H1 (cell line): Measurements from ENCODE around the gene MRAP. TPM values are rescaled to one million over a fixed set of nuclear protein-coding genes. Genes with fewer than 3 reads are reported as not detected.

ENCODE experiments used
- CTCF ChIA-PET: fragments of 300-600 bp; sonication (Branson Sonifier 250); formaldehyde crosslinking; loops from one replicate; lab custom pipeline; 2021; ENCODE audit not compliant: partially characterized antibody; lab: Charles Lee
- POLR2A ChIA-PET: fragments of 300-600 bp; sonication (Branson Sonifier 250); formaldehyde crosslinking; loops from one replicate; lab custom pipeline; 2021; ENCODE audit warnings: inconsistent platforms; ENCODE audit not compliant: partially characterized antibody; lab: Charles Lee
- DNase-seq, 2 experiments: peaks; one replicate each; pipeline versions ENCODE4 v3.0.0 to v3.0.0-alpha.2; 2010 to 2022; ENCODE audit warnings: low spot score in 2 of 2, low read depth in 1 of 2, mixed read lengths in 1 of 2
- FAIRE-seq: peaks from 2 replicates; lab custom pipeline; 2011; peaks lifted over from hg19 to GRCh38; lab: Jason Lieb, UNC
- H2AFZ ChIP-seq: 2 replicates; pipeline ENCODE4 v1.8.1; 2012; ENCODE audit warnings: low read length, inconsistent platforms
- H2AK5ac ChIP-seq: 2 replicates; pipeline ENCODE4 v1.6.1; 2013; ENCODE audit warnings: low read depth, low read length
- H2BK120ac ChIP-seq: replicated peaks from 2 replicates; pipeline ENCODE3; 2013; ENCODE audit warnings: low read depth, low read length, inconsistent platforms
- H2BK12ac ChIP-seq: 2 replicates; pipeline ENCODE4 v1.6.1; 2013; ENCODE audit warnings: low read depth, low read length
- H2BK15ac ChIP-seq: 2 replicates; pipeline ENCODE4 v1.6.1; 2013; ENCODE audit warnings: low read length
- H2BK20ac ChIP-seq: 2 replicates; pipeline ENCODE4 v1.6.1; 2013; ENCODE audit warnings: low read length
- H2BK5ac ChIP-seq: 2 replicates; pipeline ENCODE4 v1.6.1; 2013; ENCODE audit warnings: low read depth, low read length
- H3K14ac ChIP-seq: 2 replicates; pipeline ENCODE4 v1.6.1; 2013; ENCODE audit warnings: inconsistent platforms; ENCODE audit not compliant: insufficient read length
- H3K18ac ChIP-seq: 2 replicates; pipeline ENCODE4 v1.6.1; 2013; ENCODE audit warnings: low read length; ENCODE audit errors: extremely low read depth
- H3K23ac ChIP-seq: 2 replicates; pipeline ENCODE4 v1.6.1; 2013; ENCODE audit warnings: inconsistent platforms; ENCODE audit not compliant: insufficient read length
- H3K23me2 ChIP-seq: 2 replicates; pipeline ENCODE4 v1.6.1; 2013; ENCODE audit warnings: low read depth, low read length
- H3K27ac ChIP-seq: 2 replicates; pipeline ENCODE4 v1.6.1; 2011; ENCODE audit warnings: low read depth, low read length, inconsistent platforms
- H3K27me3 ChIP-seq, 4 experiments: replicated peaks in 1 of 4; 1 replicate in 1 of 4; 2 replicates in 3 of 4; pipeline versions ENCODE4 v1.6.1 to v1.8.1; 2011 to 2013; ENCODE audit warnings: low read length in 3 of 4, mild to moderate bottlenecking in 3 of 4, inconsistent platforms in 2 of 4, mixed read lengths in 2 of 4, moderate library complexity in 1 of 4; ENCODE audit not compliant: control insufficient read depth in 3 of 4, insufficient read depth in 3 of 4; ENCODE audit errors: extremely low read depth in 1 of 4
- H3K36me3 ChIP-seq, 4 experiments: 2 replicates each; pipeline versions ENCODE4 v1.6.1 to v1.8.1; 2011 to 2013; ENCODE audit warnings: mild to moderate bottlenecking in 4 of 4, low read length in 3 of 4, moderate library complexity in 2 of 4, control low read depth in 1 of 4, inconsistent platforms in 1 of 4; ENCODE audit not compliant: insufficient read depth in 4 of 4, control insufficient read depth in 2 of 4
- H3K4ac ChIP-seq: replicated peaks from 2 replicates; pipeline ENCODE3; 2013; ENCODE audit warnings: low read length, low read depth, mixed read lengths, inconsistent platforms; ENCODE audit not compliant: insufficient read length
- H3K4me1 ChIP-seq, 4 experiments: replicated peaks in 1 of 4; 1 replicate in 1 of 4; 2 replicates in 3 of 4; pipeline versions ENCODE4 v1.6.1 to v1.8.1; 2011 to 2013; ENCODE audit warnings: low read length in 3 of 4, inconsistent platforms in 2 of 4, mixed read lengths in 1 of 4; ENCODE audit not compliant: insufficient read depth in 4 of 4, control insufficient read depth in 3 of 4
- H3K4me2 ChIP-seq, 2 experiments: 2 replicates each; pipeline versions ENCODE4 v1.6.1 to v1.8.1; 2011 to 2013; ENCODE audit warnings: low read depth in 2 of 2, low read length in 2 of 2, control low read depth in 1 of 2, inconsistent platforms in 1 of 2, mild to moderate bottlenecking in 1 of 2; ENCODE audit not compliant: insufficient read depth in 1 of 2
- H3K4me3 ChIP-seq, 4 experiments: fragments of 200-600, 300-600 bp in 1 of 4; sonication (generic), shearing (Covaris generic), sonication (Bioruptor Twin) in 1 of 4; 2 replicates each; pipeline versions ENCODE4 v1.5.1 to v1.8.1; 2011 to 2016; ENCODE audit warnings: low read length in 4 of 4, low read depth in 3 of 4, control low read depth in 2 of 4, inconsistent platforms in 2 of 4, mild to moderate bottlenecking in 2 of 4, mixed read lengths in 1 of 4, moderate library complexity in 1 of 4; ENCODE audit not compliant: insufficient read depth in 2 of 4; ENCODE audit errors: extremely low read depth in 1 of 4
- H3K56ac ChIP-seq: replicated peaks from 2 replicates; pipeline ENCODE3; 2013; ENCODE audit warnings: low read depth, mild to moderate bottlenecking, mixed read lengths, low read length, inconsistent platforms; ENCODE audit not compliant: insufficient read length
- H3K79me1 ChIP-seq: 2 replicates; pipeline ENCODE4 v1.6.1; 2013; ENCODE audit warnings: low read depth, low read length, control low read depth
- H3K79me2 ChIP-seq, 2 experiments: 2 replicates each; pipeline versions ENCODE4 v1.6.1 to v1.8.1; 2012 to 2013; ENCODE audit warnings: low read length in 2 of 2, mild to moderate bottlenecking in 2 of 2, inconsistent platforms in 1 of 2; ENCODE audit not compliant: insufficient read depth in 2 of 2, control insufficient read depth in 1 of 2
- H3K9ac ChIP-seq, 4 experiments: replicated peaks in 1 of 4; 1 replicate in 1 of 4; 2 replicates in 3 of 4; pipeline versions ENCODE4 v1.6.1 to v1.8.1; 2011 to 2013; ENCODE audit warnings: low read depth in 3 of 4, low read length in 3 of 4, control low read depth in 2 of 4, mild to moderate bottlenecking in 2 of 4, moderate library complexity in 2 of 4, inconsistent platforms in 1 of 4; ENCODE audit errors: extremely low read depth in 1 of 4
- H3K9me3 ChIP-seq, 2 experiments: 2 replicates each; pipeline versions ENCODE4 v1.6.1 to v1.8.1; 2012 to 2013; ENCODE audit warnings: mild to moderate bottlenecking in 2 of 2, moderate library complexity in 2 of 2, control low read depth in 1 of 2, inconsistent platforms in 1 of 2, low read depth in 1 of 2, low read length in 1 of 2, mixed read lengths in 1 of 2; ENCODE audit not compliant: insufficient read depth in 2 of 2
- H4K20me1 ChIP-seq, 2 experiments: replicated peaks in 1 of 2; 2 replicates each; pipeline versions ENCODE3 to v1.8.1; 2011 to 2013; ENCODE audit warnings: inconsistent platforms in 2 of 2, low read length in 2 of 2, mild to moderate bottlenecking in 1 of 2; ENCODE audit not compliant: insufficient read depth in 2 of 2, control insufficient read depth in 1 of 2
- H4K5ac ChIP-seq: 2 replicates; pipeline ENCODE4 v1.6.1; 2013; ENCODE audit warnings: low read length, low read depth, mixed read lengths, inconsistent platforms; ENCODE audit not compliant: insufficient read length
- H4K8ac ChIP-seq: 2 replicates; pipeline ENCODE4 v1.8.0; 2013; ENCODE audit warnings: mild to moderate bottlenecking, moderate library complexity, low read length, inconsistent platforms; ENCODE audit not compliant: insufficient read depth; ENCODE audit errors: extremely low read depth
- H4K91ac ChIP-seq: replicated peaks from 2 replicates; pipeline ENCODE3; 2013; ENCODE audit warnings: low read length, mixed read lengths, inconsistent platforms; ENCODE audit not compliant: insufficient read length
- ATF3 ChIP-seq: IDR thresholded peaks from 2 replicates; pipeline ENCODE4 v1.6.1; 2011; ENCODE audit warnings: low read depth, mild to moderate bottlenecking, low read length; ENCODE audit not compliant: insufficient read depth
- JUND ChIP-seq: IDR thresholded peaks from 2 replicates; pipeline ENCODE4 v1.6.1; 2011; ENCODE audit warnings: mild to moderate bottlenecking, improper control_type of control experiment, low read length
- SP4 ChIP-seq: IDR thresholded peaks from 2 replicates; pipeline ENCODE4 v1.6.1; 2012; ENCODE audit warnings: low read length, inconsistent platforms
- SUZ12 ChIP-seq: fragments of 200-600 bp; sonication (generic); IDR thresholded peaks from 2 replicates; pipeline ENCODE4 v1.6.1; 2012; ENCODE audit warnings: mild to moderate bottlenecking, inconsistent platforms, low read length, moderate library complexity, mixed read lengths
- WGBS, 2 experiments: shearing (Covaris generic) in 1 of 2; methylation state at CpG; one replicate each; pipeline versions ENCODE4 v1.1.6 to v1.1.7; 2013 to 2015; ENCODE audit warnings: low lambda C conversion rate in 2 of 2, mixed read lengths in 2 of 2, inconsistent platforms in 1 of 2, low coverage in 1 of 2, missing lambda C conversion rate in 1 of 2; ENCODE audit not compliant: insufficient replicate concordance in 2 of 2, insufficient coverage in 1 of 2, insufficient read length in 1 of 2; ENCODE audit errors: extremely low coverage in 1 of 2, missing lambda C conversion rate in 1 of 2; 5-methylcytosine and 5-hydroxymethylcytosine counted together
- polyA plus RNA-seq, 7 experiments: library from polyadenylated mRNA; depleted of rRNA in 3 of 7; stranded (reverse) in 5 of 7; unstranded in 2 of 7; fragments of >200 nt in 5 of 7; fragments of 200-250 nt in 2 of 7; gene quantifications; 1 replicate in 5 of 7; 2 replicates in 1 of 7; 4 replicates in 1 of 7; pipeline versions ENCODE4 v1.2.1 to v1.2.3, GENCODE V29; 2011 to 2013; ENCODE audit warnings: missing spikeins in 2 of 7, mixed read lengths in 2 of 7
- total RNA-seq: library from RNA; stranded (reverse); fragmentation: NEBNext Ultra II Directional; extraction: Animal tissue kit (Norgen Biotek cat#: 25700); gene quantifications from 2 replicates; pipeline ENCODE4 v1.2.1, GENCODE V29; 2021

Gene MRAP
- total and polyA plus RNA-seq, 2 of the 8 experiments (the other 6 are each of a cell fraction or from before 2014, with no cell fraction given): not detected

- ChIA-PET CTCF (no interaction called here), POLR2A (no interaction called here)
- H2AFZ ChIP-seq: no peak overlapping the region
- no peak overlapping the region for H2BK15ac ChIP-seq
- H3K36me3 ChIP-seq: peaks cover 10 to 49% (median 25%) of the 10 kb centered on the region in 4 experiments
- no peak overlapping the region for H3K14ac ChIP-seq
- H3K9ac ChIP-seq: no peak overlapping the region
- no peaks in the 10 kb centered on the region for H3K23me2 ChIP-seq
- 0 out of 4 replicates have a peak, but pooled peaks cover 0 to 3% of the 10 kb centered on the region in 2 experiments for H3K79me2 ChIP-seq
- no peak overlapping the region for H2AK5ac ChIP-seq
- no peak overlapping the region for H2BK12ac ChIP-seq
- no peak overlapping the region for H3K27ac ChIP-seq
- no peak overlapping the region for H3K4ac ChIP-seq
- no peak overlapping the region for H3K4me3 ChIP-seq
- DNase-seq (no peak), FAIRE-seq (no peak)
- H4K5ac ChIP-seq: no peak overlapping the region
- no peak overlapping the region for H3K18ac ChIP-seq
- no peak overlapping the region for H3K23ac ChIP-seq
- H3K27me3 ChIP-seq: no peaks in the 10 kb centered on the region
- H2BK20ac ChIP-seq: no peak overlapping the region
- H3K4me2 ChIP-seq: no peak overlapping the region
- no peak overlapping the region for H4K91ac ChIP-seq
- H3K56ac ChIP-seq: no peak overlapping the region
- WGBS, 2 experiments: 89% methylated on average over 4 of the region's 4 CpGs; no CpG with 5 or more reads in 1 of the 2 experiments
- no peak overlapping the region for H4K8ac ChIP-seq
- H3K79me1 ChIP-seq: no peaks in the 10 kb centered on the region
- no peak overlapping the region for H2BK5ac ChIP-seq
- H2BK120ac ChIP-seq: no peak overlapping the region
- TF ChIP-seq JUND: no peak
- no peak for TF ChIP-seq ATF3
- no peak for TF ChIP-seq SP4
- TF ChIP-seq SUZ12: no peak
- H3K4me1 ChIP-seq: peaks cover 0 to 14% (median 5%) of the 10 kb centered on the region in 4 experiments; a peak in 3 of 7 replicates
- H4K20me1 ChIP-seq: peaks cover 0 to 6% of the 10 kb centered on the region in 2 experiments
- no peaks in the 10 kb centered on the region for H3K9me3 ChIP-seq
Measured at GRCh38 chr21:32330784-32331311, 32.2 kb downstream of the MRAP start.
